Measurements from ENCODE around the gene CDPF1. TPM values are rescaled to one million over a fixed set of nuclear protein-coding genes. Genes with fewer than 3 reads are reported as not detected.

CDPF1 gene
- total RNA-seq, 1 experiment from 2014 or later, result 11.2 TPM

- Histone ChIP-seq H3K36me3 (ENCODE audit: control insufficient read depth, insufficient read depth, low read length) (no peaks in the 10 kb centered on the region), H3K27me3 (ENCODE audit: control insufficient read depth, insufficient read depth, low read length) (no peaks in the 10 kb centered on the region), H3K9me3 (ENCODE audit: control insufficient read depth, insufficient read depth, low read depth, low read length) (no peaks in the 10 kb centered on the region), H3K4me3 (ENCODE audit: low read depth in 2 of 2, low read length in 2 of 2) (no peak overlapping the region), H3K27ac (ENCODE audit: low read length) (no peak overlapping the region), H3K4me1 (ENCODE audit: control insufficient read depth, insufficient read depth, low read length) (peaks cover 4% of the 10 kb centered on the region; the same call in 1 of the 2 replicates)
- DNase-seq (ENCODE audit: low read depth, low spot score) (no peak), ATAC-seq (no peak)
- TF ChIP-seq SIN3A (IDR thresholded peaks at IDR 0.05; ENCODE audit: borderline replicate concordance, insufficient read depth, low read depth, low read length) (no peak), POLR2AphosphoS5 (IDR thresholded peaks at IDR 0.05; ENCODE audit: low read depth, low read length) (no peak), REST (IDR thresholded peaks at IDR 0.05; ENCODE audit: insufficient read depth in 1 of 2, low read depth in 2 of 2, low read length in 1 of 2) (no peak), CTCF (IDR thresholded peaks at IDR 0.05) (no peak), TCF7L2 (IDR thresholded peaks at IDR 0.05; ENCODE audit: low read depth, low read length) (no peak)
- in situ Hi-C loops (cut with HindIII; ENCODE audit: low pct_unique_long_range_greater_than_20kb, low sequenced_read_pairs), result no loop called here
- intact Hi-C loops (cut with micrococcal nuclease; ENCODE audit: unreplicated experiment), result no loop called here
- no TSS peak for BruUV-seq (replicated peaks)
- ChIA-PET POLR2A (no interaction called here), CTCF (no interaction called here)
These were observed 6.4 kb upstream of the CDPF1 start for GRCh38 chr22:46256358-46256958.

- H3K27ac ChIP-seq (ENCODE audit: low read length), result no peak overlapping the region; the same call in 1 of the 2 replicates
- TF ChIP-seq CTCF (IDR thresholded peaks at IDR 0.05), result no peak
- TF ChIP-seq TCF7L2 (IDR thresholded peaks at IDR 0.05; ENCODE audit: low read depth, low read length), result no peak
- TF ChIP-seq REST (IDR thresholded peaks at IDR 0.05; ENCODE audit: insufficient read depth in 1 of 2, low read depth in 2 of 2, low read length in 1 of 2), result no peak
- no peak for TF ChIP-seq POLR2AphosphoS5 (IDR thresholded peaks at IDR 0.05; ENCODE audit: low read depth, low read length)
- ATAC-seq (no peak), DNase-seq (ENCODE audit: low read depth, low spot score) (no peak)
- peaks cover 7% of the 10 kb centered on the region; the same call in 1 of the 2 replicates for H3K4me1 ChIP-seq (ENCODE audit: control insufficient read depth, insufficient read depth, low read length)
- POLR2A ChIA-PET, result no interaction called here
- intact Hi-C loops (cut with micrococcal nuclease; ENCODE audit: unreplicated experiment), result no loop called here
- BruUV-seq (replicated peaks), result TSS peak; percentile 78
- no peaks in the 10 kb centered on the region for H3K9me3 ChIP-seq (ENCODE audit: control insufficient read depth, insufficient read depth, low read depth, low read length)
- H3K27me3 ChIP-seq (ENCODE audit: control insufficient read depth, insufficient read depth, low read length), result no peaks in the 10 kb centered on the region
- no peak overlapping the region for H3K4me3 ChIP-seq (ENCODE audit: low read depth in 2 of 2, low read length in 2 of 2)
- in situ Hi-C loops (cut with HindIII; ENCODE audit: low pct_unique_long_range_greater_than_20kb, low sequenced_read_pairs), result no loop called here
- CTCF ChIA-PET, result no interaction called here
- no peaks in the 10 kb centered on the region for H3K36me3 ChIP-seq (ENCODE audit: control insufficient read depth, insufficient read depth, low read length)
These were observed 1.8 kb upstream of the CDPF1 start for GRCh38 chr22:46251816-46252380.

All from Panc1 (cell line).